Chondrocyte (in vitro differentiated cells): Measurements from ENCODE around the gene STK38L. TPM values are rescaled to one million over a fixed set of nuclear protein-coding genes. Genes with fewer than 3 reads are reported as not detected.

Experiments
- DNase-seq: peaks from one replicate; pipeline ENCODE4 v3.0.0; 2021; ENCODE audit warnings: mixed read lengths, low spot score
- H3K27ac Mint-ChIP-seq: one replicate; pipeline ENCODE4 v1.8.0; 2021; ENCODE audit warnings: mild to moderate bottlenecking, moderate library complexity, mixed read lengths; ENCODE audit not compliant: unreplicated experiment
- H3K27me3 Mint-ChIP-seq: 2 replicates; pipeline ENCODE4 v1.8.0; 2021; ENCODE audit warnings: low read depth, mixed read lengths
- H3K36me3 Mint-ChIP-seq: 2 replicates; pipeline ENCODE4 v1.8.0; 2021; ENCODE audit warnings: low read depth, mixed read lengths
- H3K4me1 Mint-ChIP-seq: 2 replicates; pipeline ENCODE4 v1.8.0; 2021; ENCODE audit warnings: low read depth, mild to moderate bottlenecking, mixed read lengths
- H3K4me3 Mint-ChIP-seq: one replicate; pipeline ENCODE4 v1.8.0; 2021; ENCODE audit warnings: mild to moderate bottlenecking, moderate library complexity, mixed read lengths; ENCODE audit not compliant: unreplicated experiment
- H3K9me3 Mint-ChIP-seq: 2 replicates; pipeline ENCODE4 v1.8.0; 2021; ENCODE audit warnings: low read depth, mixed read lengths
- CTCF ChIP-seq: fragments of 200-600 bp; sonication (generic); IDR thresholded peaks from 2 replicates; pipeline ENCODE4 v1.5.0; 2021; ENCODE audit warnings: antibody characterized with exemption, mild to moderate bottlenecking, moderate library complexity
- total RNA-seq: library from RNA; stranded (reverse); gene quantifications from 3 replicates; pipeline ENCODE4 v1.2.1, GENCODE V29; 2021

STK38L gene
- total RNA-seq, 1 donor from 2014 or later: 219 TPM

- no peak for TF ChIP-seq CTCF
- Mint-ChIP-seq H3K27ac (no peak overlapping the region), H3K4me1 (peaks cover 19% of the 10 kb centered on the region), H3K27me3 (no peaks in the 10 kb centered on the region), H3K36me3 (no peaks in the 10 kb centered on the region), H3K4me3 (no peak overlapping the region), H3K9me3 (no peaks in the 10 kb centered on the region)
- no peak for DNase-seq
Observed at GRCh38 chr12:27342536-27342935, 98.5 kb downstream of the STK38L start.

GRCh38 chr12:27343255-27344000, 99.3 kb downstream of the STK38L start:
- no peaks in the 10 kb centered on the region for H3K36me3 Mint-ChIP-seq
- no peaks in the 10 kb centered on the region for H3K27me3 Mint-ChIP-seq
- TF ChIP-seq CTCF: no peak
- peaks cover 19% of the 10 kb centered on the region for H3K4me1 Mint-ChIP-seq
- H3K9me3 Mint-ChIP-seq: no peaks in the 10 kb centered on the region
- H3K4me3 Mint-ChIP-seq: no peak overlapping the region
- no peak for DNase-seq
- peak overlapping the region; percentile 76 for H3K27ac Mint-ChIP-seq

GRCh38 chr12:27344246-27344645, 100.2 kb downstream of the STK38L start:
- H3K4me3 Mint-ChIP-seq: no peak overlapping the region
- peak overlapping the region; percentile 82 for H3K27ac Mint-ChIP-seq
- DNase-seq: no peak
- no peaks in the 10 kb centered on the region for H3K36me3 Mint-ChIP-seq
- H3K4me1 Mint-ChIP-seq: peaks cover 19% of the 10 kb centered on the region
- no peaks in the 10 kb centered on the region for H3K27me3 Mint-ChIP-seq
- no peaks in the 10 kb centered on the region for H3K9me3 Mint-ChIP-seq
- no peak for TF ChIP-seq CTCF

- H3K27ac Mint-ChIP-seq: no peak overlapping the region
- no peaks in the 10 kb centered on the region for H3K36me3 Mint-ChIP-seq
- DNase-seq: no peak
- H3K4me3 Mint-ChIP-seq: no peak overlapping the region
- H3K9me3 Mint-ChIP-seq: no peaks in the 10 kb centered on the region
- no peak for TF ChIP-seq CTCF
- H3K27me3 Mint-ChIP-seq: no peaks in the 10 kb centered on the region
- H3K4me1 Mint-ChIP-seq: peaks cover 19% of the 10 kb centered on the region
Observed at GRCh38 chr12:27344760-27345159, 100.7 kb downstream of the STK38L start.

GRCh38 chr12:27345376-27345775, 101.3 kb downstream of the STK38L start:
- TF ChIP-seq CTCF: no peak
- Mint-ChIP-seq H3K27ac (no peak overlapping the region), H3K4me1 (peaks cover 19% of the 10 kb centered on the region), H3K9me3 (no peaks in the 10 kb centered on the region), H3K27me3 (no peaks in the 10 kb centered on the region), H3K4me3 (no peak overlapping the region), H3K36me3 (no peaks in the 10 kb centered on the region)
- DNase-seq: no peak
